K562 (cell line): ENCODE results near the gene HSF4. TPM values are rescaled to one million over a fixed set of nuclear protein-coding genes. Genes with fewer than 3 reads are reported as not detected.

Source experiments
- ETV1 ChIP-seq: fragments of 450-650 bp; conservative IDR thresholded peaks from 2 replicates; pipeline ENCODE4 v1.6.1; 2016; ENCODE audit warnings: missing genetic modification characterization, control low read depth, low read depth, missing compliant biosample characterization
- ETV5 ChIP-seq: sonication (generic); formaldehyde crosslinking; IDR thresholded peaks from 2 replicates; pipeline ENCODE4 v1.4.0; 2020; ENCODE audit warnings: low read depth, mild to moderate bottlenecking, missing genetic modification reagents
- HIVEP1 ChIP-seq: fragments of 250-450 bp; sonication (Bioruptor Pico); IDR thresholded peaks from 2 replicates; pipeline ENCODE4 v1.4.0; 2020; ENCODE audit warnings: mild to moderate bottlenecking
- LCOR ChIP-seq: sonication (generic); formaldehyde crosslinking; IDR thresholded peaks from 2 replicates; pipeline ENCODE4 v1.8.0; 2022; ENCODE audit warnings: mild to moderate bottlenecking, missing genetic modification reagents
- NCOA2 ChIP-seq, 2 experiments: fragments of 450-650 bp; IDR thresholded peaks; 2 replicates each; pipeline ENCODE4 v1.6.1; 2018; ENCODE audit warnings: mild to moderate bottlenecking in 2 of 2, moderate library complexity in 1 of 2; ENCODE audit not compliant: partially characterized antibody in 2 of 2
- NEUROD1 ChIP-seq: fragments of 150-350 bp; IDR thresholded peaks from 2 replicates; pipeline ENCODE4 v1.6.1; 2014; ENCODE audit warnings: borderline replicate concordance, low read length, low read depth; ENCODE audit not compliant: partially characterized antibody
- PHF8 ChIP-seq: fragments of 200-600 bp; sonication (generic); IDR thresholded peaks from 2 replicates; pipeline ENCODE4 v1.6.1; 2012; ENCODE audit warnings: mixed run types, mild to moderate bottlenecking, inconsistent platforms, low read length, moderate library complexity, borderline replicate concordance
- POLR2G ChIP-seq: fragments of 200-400 bp; formaldehyde crosslinking; IDR thresholded peaks from 2 replicates; pipeline ENCODE4 v1.6.1; 2017; ENCODE audit warnings: low read depth, mild to moderate bottlenecking, antibody characterized with exemption, low read length, moderate library complexity
- RCOR1 ChIP-seq, 2 experiments: IDR thresholded peaks; 2 replicates each; pipeline ENCODE4 v1.6.1; 2012; ENCODE audit warnings: low read depth in 2 of 2, low read length in 2 of 2, borderline replicate concordance in 1 of 2, improper control_type of control experiment in 1 of 2
- TBL1XR1 ChIP-seq, 2 experiments: IDR thresholded peaks; 2 replicates each; pipeline ENCODE4 v1.6.1; 2012; ENCODE audit warnings: improper control_type of control experiment in 2 of 2, low read length in 2 of 2, mild to moderate bottlenecking in 1 of 2
- ZFP36 ChIP-seq: fragments of 150-350 bp; IDR thresholded peaks from 2 replicates; pipeline ENCODE4 v1.6.1; 2018; ENCODE audit warnings: low read length, low read depth; ENCODE audit not compliant: partially characterized antibody
- polyA plus RNA-seq, 8 experiments: library from polyadenylated mRNA; depleted of rRNA in 4 of 8; stranded (reverse) in 5 of 8; unstranded in 3 of 8; fragments of >200 nt; fragmentation: Nextera tagmentation in 2 of 8; fragmentation: Illumina TruSeq in 1 of 8; extraction: Ambion mirVana in 2 of 8; extraction: Trizol in 1 of 8; gene quantifications; 2 replicates each; pipeline versions ENCODE4 v1.2.1 to v1.2.3, GENCODE V29; 2011 to 2014; ENCODE audit warnings: inconsistent platforms in 1 of 8, missing spikeins in 1 of 8
- total RNA-seq, 7 experiments: library from RNA; depleted of rRNA in 6 of 7; stranded (reverse); fragments of >200 nt in 6 of 7; fragmentation: Illumina TruSeq in 2 of 7; extraction: Trizol in 2 of 7; gene quantifications; 2 replicates each; pipeline versions ENCODE4 v1.2.1 to v1.2.3, GENCODE V29; 2011 to 2021; ENCODE audit warnings: low replicate concordance in 1 of 7
- TF ChIP-seq, protein P1 (sequence below): fragments of 450-650 bp; IDR thresholded peaks from 2 replicates; pipeline ENCODE4 v1.7.1; 2018; ENCODE audit warnings: mild to moderate bottlenecking, low read depth; ENCODE audit not compliant: partially characterized antibody
- TF ChIP-seq, protein P2 (sequence below), 2 experiments: fragments of 450-650 bp; conservative IDR thresholded peaks; 2 replicates each; pipeline ENCODE4 v1.6.1; 2017; ENCODE audit warnings: mild to moderate bottlenecking in 2 of 2, moderate library complexity in 2 of 2
- TF ChIP-seq, protein P3 (sequence below): fragments of 250-450 bp; sonication (Bioruptor Pico); IDR thresholded peaks from 2 replicates; pipeline ENCODE4 v1.9.0; 2021; ENCODE audit warnings: mild to moderate bottlenecking, inconsistent platforms
- TF ChIP-seq, protein P4 (sequence below): fragments of 450-650 bp; formaldehyde crosslinking; IDR thresholded peaks from 2 replicates; pipeline ENCODE4 v1.4.0; 2020; ENCODE audit warnings: mild to moderate bottlenecking, moderate library complexity
- TF ChIP-seq, protein P5 (sequence below): fragments of 450-650 bp; formaldehyde crosslinking; IDR thresholded peaks from 2 replicates; pipeline ENCODE4 v1.4.0; 2020; ENCODE audit warnings: mild to moderate bottlenecking, moderate library complexity

HSF4 gene
- total and polyA plus RNA-seq, 9 of the 15 experiments (the other 6 are each of a cell fraction or from before 2014, with no cell fraction given), result 0.50 to 35.4 (median 8.8) TPM; not detected in 1

DNA sequence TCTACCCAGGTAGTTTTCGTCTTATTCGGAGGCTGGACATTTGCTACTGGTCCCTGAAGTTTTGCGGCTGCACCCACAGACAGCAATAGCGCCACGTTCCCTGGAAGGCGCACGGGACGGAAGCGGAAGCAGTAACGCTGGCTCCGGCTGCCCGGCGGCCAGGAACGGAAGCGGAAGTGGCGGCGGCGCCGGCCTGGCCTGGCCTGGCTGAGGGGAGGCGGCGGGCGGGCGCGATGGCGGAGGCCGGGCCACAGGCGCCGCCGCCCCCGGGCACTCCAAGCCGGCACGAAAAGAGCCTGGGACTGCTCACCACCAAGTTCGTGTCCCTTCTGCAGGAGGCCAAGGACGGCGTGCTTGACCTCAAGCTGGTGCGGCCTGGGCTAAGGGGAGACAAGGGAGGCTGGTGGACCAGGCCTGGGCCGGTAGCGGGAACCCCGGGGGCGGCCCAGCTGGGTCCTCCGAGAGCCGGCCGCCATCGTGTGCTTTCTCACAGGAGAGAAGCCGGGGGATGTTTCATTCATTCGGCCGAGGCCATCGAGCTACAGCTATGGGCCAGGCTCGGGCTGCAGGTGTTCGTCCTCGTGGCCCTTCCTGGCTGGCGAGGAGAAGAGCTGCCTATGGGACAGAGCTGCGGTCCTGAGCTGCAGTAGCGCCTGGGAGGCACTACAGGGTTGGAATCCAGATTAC is 27.6 kb downstream of the HSF4 start, which contains the start of gene E2F4 (continued):
- TF ChIP-seq, protein P1, sequence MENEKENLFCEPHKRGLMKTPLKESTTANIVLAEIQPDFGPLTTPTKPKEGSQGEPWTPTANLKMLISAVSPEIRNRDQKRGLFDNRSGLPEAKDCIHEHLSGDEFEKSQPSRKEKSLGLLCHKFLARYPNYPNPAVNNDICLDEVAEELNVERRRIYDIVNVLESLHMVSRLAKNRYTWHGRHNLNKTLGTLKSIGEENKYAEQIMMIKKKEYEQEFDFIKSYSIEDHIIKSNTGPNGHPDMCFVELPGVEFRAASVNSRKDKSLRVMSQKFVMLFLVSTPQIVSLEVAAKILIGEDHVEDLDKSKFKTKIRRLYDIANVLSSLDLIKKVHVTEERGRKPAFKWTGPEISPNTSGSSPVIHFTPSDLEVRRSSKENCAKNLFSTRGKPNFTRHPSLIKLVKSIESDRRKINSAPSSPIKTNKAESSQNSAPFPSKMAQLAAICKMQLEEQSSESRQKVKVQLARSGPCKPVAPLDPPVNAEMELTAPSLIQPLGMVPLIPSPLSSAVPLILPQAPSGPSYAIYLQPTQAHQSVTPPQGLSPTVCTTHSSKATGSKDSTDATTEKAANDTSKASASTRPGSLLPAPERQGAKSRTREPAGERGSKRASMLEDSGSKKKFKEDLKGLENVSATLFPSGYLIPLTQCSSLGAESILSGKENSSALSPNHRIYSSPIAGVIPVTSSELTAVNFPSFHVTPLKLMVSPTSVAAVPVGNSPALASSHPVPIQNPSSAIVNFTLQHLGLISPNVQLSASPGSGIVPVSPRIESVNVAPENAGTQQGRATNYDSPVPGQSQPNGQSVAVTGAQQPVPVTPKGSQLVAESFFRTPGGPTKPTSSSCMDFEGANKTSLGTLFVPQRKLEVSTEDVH, result peak; percentile 85
- TF ChIP-seq, protein P2, sequence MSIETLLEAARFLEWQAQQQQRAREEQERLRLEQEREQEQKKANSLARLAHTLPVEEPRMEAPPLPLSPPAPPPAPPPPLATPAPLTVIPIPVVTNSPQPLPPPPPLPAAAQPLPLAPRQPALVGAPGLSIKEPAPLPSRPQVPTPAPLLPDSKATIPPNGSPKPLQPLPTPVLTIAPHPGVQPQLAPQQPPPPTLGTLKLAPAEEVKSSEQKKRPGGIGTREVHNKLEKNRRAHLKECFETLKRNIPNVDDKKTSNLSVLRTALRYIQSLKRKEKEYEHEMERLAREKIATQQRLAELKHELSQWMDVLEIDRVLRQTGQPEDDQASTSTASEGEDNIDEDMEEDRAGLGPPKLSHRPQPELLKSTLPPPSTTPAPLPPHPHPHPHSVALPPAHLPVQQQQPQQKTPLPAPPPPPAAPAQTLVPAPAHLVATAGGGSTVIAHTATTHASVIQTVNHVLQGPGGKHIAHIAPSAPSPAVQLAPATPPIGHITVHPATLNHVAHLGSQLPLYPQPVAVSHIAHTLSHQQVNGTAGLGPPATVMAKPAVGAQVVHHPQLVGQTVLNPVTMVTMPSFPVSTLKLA (conservative IDR thresholded peaks at IDR 0.05), result peak in 1 of 2 experiments; percentile 76; a peak in 3 of 4 replicates
- TF ChIP-seq ZFP36, result peak; percentile 5
- TF ChIP-seq, protein P3, sequence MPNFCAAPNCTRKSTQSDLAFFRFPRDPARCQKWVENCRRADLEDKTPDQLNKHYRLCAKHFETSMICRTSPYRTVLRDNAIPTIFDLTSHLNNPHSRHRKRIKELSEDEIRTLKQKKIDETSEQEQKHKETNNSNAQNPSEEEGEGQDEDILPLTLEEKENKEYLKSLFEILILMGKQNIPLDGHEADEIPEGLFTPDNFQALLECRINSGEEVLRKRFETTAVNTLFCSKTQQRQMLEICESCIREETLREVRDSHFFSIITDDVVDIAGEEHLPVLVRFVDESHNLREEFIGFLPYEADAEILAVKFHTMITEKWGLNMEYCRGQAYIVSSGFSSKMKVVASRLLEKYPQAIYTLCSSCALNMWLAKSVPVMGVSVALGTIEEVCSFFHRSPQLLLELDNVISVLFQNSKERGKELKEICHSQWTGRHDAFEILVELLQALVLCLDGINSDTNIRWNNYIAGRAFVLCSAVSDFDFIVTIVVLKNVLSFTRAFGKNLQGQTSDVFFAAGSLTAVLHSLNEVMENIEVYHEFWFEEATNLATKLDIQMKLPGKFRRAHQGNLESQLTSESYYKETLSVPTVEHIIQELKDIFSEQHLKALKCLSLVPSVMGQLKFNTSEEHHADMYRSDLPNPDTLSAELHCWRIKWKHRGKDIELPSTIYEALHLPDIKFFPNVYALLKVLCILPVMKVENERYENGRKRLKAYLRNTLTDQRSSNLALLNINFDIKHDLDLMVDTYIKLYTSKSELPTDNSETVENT, result peak; percentile 39; the same call in 1 of the 2 replicates
- peak in 1 of 2 experiments; percentile 99 for TF ChIP-seq NCOA2 (IDR thresholded peaks at IDR 0.05; ENCODE audit: partially characterized antibody in 2 of 2)
- TF ChIP-seq ETV5 (CRISPR knock-in tag), result peak; percentile 65
- TF ChIP-seq, protein P4, sequence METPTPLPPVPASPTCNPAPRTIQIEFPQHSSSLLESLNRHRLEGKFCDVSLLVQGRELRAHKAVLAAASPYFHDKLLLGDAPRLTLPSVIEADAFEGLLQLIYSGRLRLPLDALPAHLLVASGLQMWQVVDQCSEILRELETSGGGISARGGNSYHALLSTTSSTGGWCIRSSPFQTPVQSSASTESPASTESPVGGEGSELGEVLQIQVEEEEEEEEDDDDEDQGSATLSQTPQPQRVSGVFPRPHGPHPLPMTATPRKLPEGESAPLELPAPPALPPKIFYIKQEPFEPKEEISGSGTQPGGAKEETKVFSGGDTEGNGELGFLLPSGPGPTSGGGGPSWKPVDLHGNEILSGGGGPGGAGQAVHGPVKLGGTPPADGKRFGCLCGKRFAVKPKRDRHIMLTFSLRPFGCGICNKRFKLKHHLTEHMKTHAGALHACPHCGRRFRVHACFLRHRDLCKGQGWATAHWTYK (CRISPR knock-in tag), result peak; percentile 63; the same call in 1 of the 2 replicates
- peak; percentile 18 to 62; a peak in 1 of 4 replicates for TF ChIP-seq TBL1XR1 (IDR thresholded peaks at IDR 0.05; ENCODE audit: low read length in 2 of 2)
- TF ChIP-seq ETV1 (tag), result peak; percentile 69
- TF ChIP-seq, protein P5, sequence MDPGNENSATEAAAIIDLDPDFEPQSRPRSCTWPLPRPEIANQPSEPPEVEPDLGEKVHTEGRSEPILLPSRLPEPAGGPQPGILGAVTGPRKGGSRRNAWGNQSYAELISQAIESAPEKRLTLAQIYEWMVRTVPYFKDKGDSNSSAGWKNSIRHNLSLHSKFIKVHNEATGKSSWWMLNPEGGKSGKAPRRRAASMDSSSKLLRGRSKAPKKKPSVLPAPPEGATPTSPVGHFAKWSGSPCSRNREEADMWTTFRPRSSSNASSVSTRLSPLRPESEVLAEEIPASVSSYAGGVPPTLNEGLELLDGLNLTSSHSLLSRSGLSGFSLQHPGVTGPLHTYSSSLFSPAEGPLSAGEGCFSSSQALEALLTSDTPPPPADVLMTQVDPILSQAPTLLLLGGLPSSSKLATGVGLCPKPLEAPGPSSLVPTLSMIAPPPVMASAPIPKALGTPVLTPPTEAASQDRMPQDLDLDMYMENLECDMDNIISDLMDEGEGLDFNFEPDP (CRISPR knock-in tag), result no peak
- TF ChIP-seq NEUROD1, result peak; percentile 93
- peak; percentile 91; the same call in 1 of the 2 replicates for TF ChIP-seq PHF8
- peak; percentile 69; the same call in 1 of the 2 replicates for TF ChIP-seq LCOR (CRISPR knock-in tag)
- peak; percentile 90 for TF ChIP-seq POLR2G
- peak in 1 of 2 experiments; percentile 63; a peak in 2 of 4 replicates for TF ChIP-seq RCOR1 (IDR thresholded peaks at IDR 0.05; ENCODE audit: borderline replicate concordance in 1 of 2, low read depth in 2 of 2, low read length in 2 of 2)
- 0 out of 2 replicates have a peak, but pooled peaks have one; percentile 46 for TF ChIP-seq HIVEP1 (CRISPR knock-in tag)
